Measurements from ENCODE around the gene SIL1.

SIL1 gene

DNA sequence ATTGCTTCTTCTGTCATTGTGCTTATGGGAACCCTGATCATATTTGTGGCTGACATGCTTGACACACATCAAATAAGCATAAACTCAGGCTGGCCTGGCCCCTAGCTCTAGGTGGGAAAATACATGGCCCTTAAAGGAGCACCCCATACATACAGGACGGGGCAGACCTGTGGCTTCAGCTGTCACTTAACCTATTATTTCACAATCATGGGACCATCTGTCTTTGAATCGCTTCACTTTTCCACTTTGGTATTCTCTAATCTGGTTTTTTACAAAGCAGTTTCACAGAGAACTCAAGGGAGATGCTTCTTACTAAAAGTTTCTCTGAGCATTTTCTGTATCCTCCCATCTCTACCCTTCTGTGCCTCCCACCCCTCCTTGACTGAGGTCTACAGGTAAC is 288.4 kb downstream of the SIL1 start:
- no peak overlapping the region for H3K27ac ChIP-seq (ENCODE audit: low read length, poor library complexity, severe bottlenecking)
- no peak overlapping the region for H3K18ac ChIP-seq (ENCODE audit: low read depth in 1 of 2, low read length in 2 of 2)
- WGBS = 91% methylated on average over 2 of the region's 2 CpGs

DNA sequence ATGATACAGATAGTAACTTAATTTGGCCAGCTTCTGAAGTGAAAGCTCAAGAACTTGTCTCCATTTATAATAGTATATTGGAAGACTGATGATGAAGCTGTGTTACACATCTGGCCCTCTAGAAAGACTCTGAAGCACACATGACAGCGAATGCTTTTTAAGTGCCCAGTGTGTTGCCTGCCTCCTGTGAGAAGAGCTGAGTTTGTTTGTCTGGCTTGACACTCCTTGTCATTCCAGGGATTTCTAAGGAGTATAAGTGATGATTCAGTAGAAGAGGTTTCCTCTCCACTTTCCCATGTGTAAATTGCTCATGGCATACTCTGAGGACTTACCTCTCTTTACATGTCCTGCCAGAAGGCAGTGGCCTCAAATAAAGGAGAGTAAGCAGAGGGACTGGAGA is 292.6 kb downstream of the SIL1 start:
- DNase-seq = peak; percentile 80
- no peak overlapping the region for H4K91ac ChIP-seq (ENCODE audit: low read length)
- H3K27me3 ChIP-seq (ENCODE audit: control insufficient read depth in 1 of 2, insufficient read depth in 1 of 2, low read length in 2 of 2) = no peaks in the 10 kb centered on the region
- no peak overlapping the region for H3K9ac ChIP-seq (ENCODE audit: low read length)
- no peak overlapping the region for H2AK5ac ChIP-seq (ENCODE audit: low read length, severe bottlenecking)
- H3K14ac ChIP-seq (ENCODE audit: low read length in 2 of 2) = no peak overlapping the region
- H2AFZ ChIP-seq (ENCODE audit: low read depth, low read length) = no peak overlapping the region
- H3K18ac ChIP-seq (ENCODE audit: low read depth in 1 of 2, low read length in 2 of 2) = no peak overlapping the region
- no peak overlapping the region for H3K27ac ChIP-seq (ENCODE audit: low read length, poor library complexity, severe bottlenecking)
- 6% methylated on average over 1 of the region's 1 CpG for WGBS
- no peak overlapping the region for H3K23ac ChIP-seq (ENCODE audit: low read length in 2 of 2)
- H2BK120ac ChIP-seq (ENCODE audit: low read depth, low read length) = no peak overlapping the region
- peaks cover 26% of the 10 kb centered on the region for H3K79me1 ChIP-seq (replicated peaks; ENCODE audit: low read length, poor library complexity, severe bottlenecking)
- no peak overlapping the region for H4K8ac ChIP-seq (ENCODE audit: low read length)
- H3K4me1 ChIP-seq (ENCODE audit: control insufficient read depth, insufficient read depth, low read depth, low read length) = peaks cover 16% of the 10 kb centered on the region
- H3K4me2 ChIP-seq (ENCODE audit: low read length, poor library complexity, severe bottlenecking) = no peak overlapping the region
- H3K9me3 ChIP-seq (ENCODE audit: control insufficient read depth, low read length) = no peaks in the 10 kb centered on the region
- H2BK5ac ChIP-seq (ENCODE audit: low read depth, low read length, poor library complexity, severe bottlenecking) = no peak overlapping the region
- H2BK12ac ChIP-seq (ENCODE audit: low read length in 2 of 2) = no peak overlapping the region
- no peak overlapping the region for H3K4ac ChIP-seq (ENCODE audit: low read depth in 1 of 2, low read length in 2 of 2)
- H3K36me3 ChIP-seq (ENCODE audit: control insufficient read depth in 1 of 2, insufficient read depth in 2 of 2, low read depth in 1 of 2, low read length in 2 of 2) = peaks cover 15 to 75% of the 10 kb centered on the region in 2 experiments
- no peak overlapping the region for H3K4me3 ChIP-seq (ENCODE audit: insufficient read depth in 1 of 2, low read depth in 1 of 2, low read length in 2 of 2)
- no peak overlapping the region for H2BK15ac ChIP-seq (ENCODE audit: low read depth, poor library complexity, severe bottlenecking)

More for the DNA sequence above, 288.4 kb downstream of the SIL1 start:
- Histone ChIP-seq H3K79me1 (replicated peaks; ENCODE audit: low read length, poor library complexity, severe bottlenecking) (peaks cover 36% of the 10 kb centered on the region), H2BK15ac (ENCODE audit: low read depth, poor library complexity, severe bottlenecking) (no peak overlapping the region), H4K91ac (ENCODE audit: low read length) (no peak overlapping the region), H2BK120ac (ENCODE audit: low read depth, low read length) (no peak overlapping the region), H3K27me3 (ENCODE audit: control insufficient read depth in 1 of 2, insufficient read depth in 1 of 2, low read length in 2 of 2) (no peaks in the 10 kb centered on the region), H3K4me3 (ENCODE audit: insufficient read depth in 1 of 2, low read depth in 1 of 2, low read length in 2 of 2) (no peak overlapping the region), H2AFZ (ENCODE audit: low read depth, low read length) (no peak overlapping the region), H3K14ac (ENCODE audit: low read length in 2 of 2) (no peak overlapping the region), H3K4me1 (ENCODE audit: control insufficient read depth, insufficient read depth, low read depth, low read length) (peaks cover 9% of the 10 kb centered on the region), H3K36me3 (ENCODE audit: control insufficient read depth in 1 of 2, insufficient read depth in 2 of 2, low read depth in 1 of 2, low read length in 2 of 2) (peaks cover 14 to 75% of the 10 kb centered on the region in 2 experiments), H4K8ac (ENCODE audit: low read length) (no peak overlapping the region), H3K4ac (ENCODE audit: low read depth in 1 of 2, low read length in 2 of 2) (no peak overlapping the region), H3K4me2 (ENCODE audit: low read length, poor library complexity, severe bottlenecking) (no peak overlapping the region), H2AK5ac (ENCODE audit: low read length, severe bottlenecking) (no peak overlapping the region), H3K9ac (ENCODE audit: low read length) (no peak overlapping the region), H2BK12ac (ENCODE audit: low read length in 2 of 2) (no peak overlapping the region), H2BK5ac (ENCODE audit: low read depth, low read length, poor library complexity, severe bottlenecking) (no peak overlapping the region), H3K23ac (ENCODE audit: low read length in 2 of 2) (no peak overlapping the region), H3K9me3 (ENCODE audit: control insufficient read depth, low read length) (no peaks in the 10 kb centered on the region)
- DNase-seq = no peak

DNA sequence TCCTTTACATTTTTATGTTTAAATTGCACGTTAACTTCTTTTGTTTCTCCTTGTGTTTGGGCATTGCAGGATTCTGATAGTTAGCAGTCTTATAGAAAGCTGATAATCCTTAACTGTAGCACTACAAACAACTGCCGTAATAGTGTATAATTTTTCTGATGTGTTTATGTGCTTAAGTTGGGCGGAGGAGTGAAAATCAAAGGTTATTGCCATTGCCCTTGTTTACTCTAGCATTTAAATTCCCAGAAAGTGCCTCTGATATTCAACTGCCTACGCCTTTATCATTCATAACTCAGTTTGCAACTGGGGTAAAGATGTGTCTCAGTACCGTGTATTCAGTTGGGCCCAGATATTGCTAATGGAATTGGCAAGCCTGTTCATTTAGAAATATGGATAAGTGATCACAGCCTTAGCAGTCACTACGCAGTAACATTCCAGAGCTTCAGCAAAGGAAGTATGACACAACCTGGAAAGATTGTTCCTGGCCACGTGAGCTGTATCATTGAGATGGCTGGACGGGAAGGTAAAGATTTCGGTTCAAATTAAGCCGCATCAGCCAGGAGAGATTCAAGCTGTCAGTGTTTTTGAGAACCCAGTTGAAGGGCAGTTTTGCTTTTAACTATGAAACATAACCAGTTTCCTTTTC is 294.9 kb downstream of the SIL1 start:
- H3K4me2 ChIP-seq (ENCODE audit: low read length, poor library complexity, severe bottlenecking) = no peak overlapping the region

DNA sequence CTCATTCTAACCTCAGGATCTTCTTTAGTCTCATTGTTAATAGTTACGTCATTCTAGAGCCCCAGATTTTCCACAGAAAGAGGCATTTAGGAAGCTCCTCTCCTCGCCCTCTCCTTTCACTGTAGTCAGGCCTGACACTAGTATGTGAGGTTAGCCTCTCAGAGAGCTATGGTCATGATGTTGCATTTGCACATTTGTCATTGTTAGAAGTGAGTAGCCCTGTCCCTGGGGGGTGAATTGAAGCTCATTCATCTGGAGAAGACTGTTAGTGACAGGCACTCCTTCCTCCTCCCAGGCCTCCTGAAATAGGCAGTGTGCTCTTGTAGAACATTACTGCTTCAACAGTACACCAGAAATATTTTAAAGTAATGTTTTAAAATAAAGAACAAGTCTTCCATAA is 296.5 kb downstream of the SIL1 start:
- no peak overlapping the region for H3K14ac ChIP-seq (ENCODE audit: low read length in 2 of 2)
- H3K9ac ChIP-seq (ENCODE audit: low read length) = no peak overlapping the region
- H2AK5ac ChIP-seq (ENCODE audit: low read length, severe bottlenecking) = peak overlapping the region; percentile 41
- peaks cover 12 to 65% of the 10 kb centered on the region in 2 experiments for H3K36me3 ChIP-seq (ENCODE audit: control insufficient read depth in 1 of 2, insufficient read depth in 2 of 2, low read depth in 1 of 2, low read length in 2 of 2)
- H4K8ac ChIP-seq (ENCODE audit: low read length) = no peak overlapping the region
- H3K4me3 ChIP-seq (ENCODE audit: insufficient read depth in 1 of 2, low read depth in 1 of 2, low read length in 2 of 2) = no peak overlapping the region
- H2BK120ac ChIP-seq (ENCODE audit: low read depth, low read length) = no peak overlapping the region
- H2BK15ac ChIP-seq (ENCODE audit: low read depth, poor library complexity, severe bottlenecking) = no peak overlapping the region
- no peak overlapping the region for H2BK5ac ChIP-seq (ENCODE audit: low read depth, low read length, poor library complexity, severe bottlenecking)
- H2AFZ ChIP-seq (ENCODE audit: low read depth, low read length) = no peak overlapping the region
- H3K23ac ChIP-seq (ENCODE audit: low read length in 2 of 2) = no peak overlapping the region
- H3K79me1 ChIP-seq (replicated peaks; ENCODE audit: low read length, poor library complexity, severe bottlenecking) = peaks cover 10% of the 10 kb centered on the region
- 69% methylated on average over 2 of the region's 2 CpGs for WGBS
- H3K18ac ChIP-seq (ENCODE audit: low read depth in 1 of 2, low read length in 2 of 2) = peak overlapping the region; percentile 40 to 48
- H3K27me3 ChIP-seq (ENCODE audit: control insufficient read depth in 1 of 2, insufficient read depth in 1 of 2, low read length in 2 of 2) = no peaks in the 10 kb centered on the region
- no peak overlapping the region for H2BK12ac ChIP-seq (ENCODE audit: low read length in 2 of 2)
- H3K4me1 ChIP-seq (ENCODE audit: control insufficient read depth, insufficient read depth, low read depth, low read length) = peaks cover 11% of the 10 kb centered on the region
- no peak overlapping the region for H3K4me2 ChIP-seq (ENCODE audit: low read length, poor library complexity, severe bottlenecking)
- no peaks in the 10 kb centered on the region for H3K9me3 ChIP-seq (ENCODE audit: control insufficient read depth, low read length)
- H3K4ac ChIP-seq (ENCODE audit: low read depth in 1 of 2, low read length in 2 of 2) = peak overlapping the region in 1 of 2 experiments; percentile 15
- H4K91ac ChIP-seq (ENCODE audit: low read length) = no peak overlapping the region
- peak overlapping the region; percentile 90 for H3K27ac ChIP-seq (ENCODE audit: low read length, poor library complexity, severe bottlenecking)
- DNase-seq = peak; percentile 55

More for the DNA sequence above, 294.9 kb downstream of the SIL1 start:
- Histone ChIP-seq H2BK15ac (ENCODE audit: low read depth, poor library complexity, severe bottlenecking) (no peak overlapping the region), H3K27me3 (ENCODE audit: control insufficient read depth in 1 of 2, insufficient read depth in 1 of 2, low read length in 2 of 2) (no peaks in the 10 kb centered on the region), H3K36me3 (ENCODE audit: control insufficient read depth in 1 of 2, insufficient read depth in 2 of 2, low read depth in 1 of 2, low read length in 2 of 2) (peaks cover 12 to 66% of the 10 kb centered on the region in 2 experiments), H2BK5ac (ENCODE audit: low read depth, low read length, poor library complexity, severe bottlenecking) (no peak overlapping the region), H2AFZ (ENCODE audit: low read depth, low read length) (no peak overlapping the region), H3K9me3 (ENCODE audit: control insufficient read depth, low read length) (no peaks in the 10 kb centered on the region), H2BK120ac (ENCODE audit: low read depth, low read length) (no peak overlapping the region), H3K4ac (ENCODE audit: low read depth in 1 of 2, low read length in 2 of 2) (no peak overlapping the region), H2BK12ac (ENCODE audit: low read length in 2 of 2) (no peak overlapping the region), H3K23ac (ENCODE audit: low read length in 2 of 2) (no peak overlapping the region), H3K4me3 (ENCODE audit: insufficient read depth in 1 of 2, low read depth in 1 of 2, low read length in 2 of 2) (no peak overlapping the region), H4K91ac (ENCODE audit: low read length) (no peak overlapping the region), H3K9ac (ENCODE audit: low read length) (no peak overlapping the region), H3K27ac (ENCODE audit: low read length, poor library complexity, severe bottlenecking) (peak overlapping the region; percentile 55), H3K14ac (ENCODE audit: low read length in 2 of 2) (no peak overlapping the region), H3K79me1 (replicated peaks; ENCODE audit: low read length, poor library complexity, severe bottlenecking) (peaks cover 16% of the 10 kb centered on the region), H2AK5ac (ENCODE audit: low read length, severe bottlenecking) (no peak overlapping the region), H3K4me1 (ENCODE audit: control insufficient read depth, insufficient read depth, low read depth, low read length) (peaks cover 14% of the 10 kb centered on the region), H4K8ac (ENCODE audit: low read length) (no peak overlapping the region), H3K18ac (ENCODE audit: low read depth in 1 of 2, low read length in 2 of 2) (no peak overlapping the region)
- DNase-seq = peak; percentile 79
- 43% methylated on average over 8 of the region's 10 CpGs for WGBS

All from mesenchymal stem cell (in vitro differentiated cells and primary cell).